ENCODE measurements around the gene SFTPB.

- TF ChIP-seq ZNF530 (tag by site-specific recombination; IDR thresholded peaks at IDR 0.05; ENCODE audit: low read depth): no peak
- no peak for TF ChIP-seq ZNF274 (IDR thresholded peaks at IDR 0.05; ENCODE audit: low read length)
- TF ChIP-seq ZNF274 (tag by site-specific recombination; IDR thresholded peaks at IDR 0.05; ENCODE audit: borderline replicate concordance): no peak
- TF ChIP-seq ZNF23 (tag by site-specific recombination; IDR thresholded peaks at IDR 0.05; ENCODE audit: borderline replicate concordance): no peak
- no peak for TF ChIP-seq CTCF (tag by site-specific recombination; IDR thresholded peaks at IDR 0.05)
- TF ChIP-seq ZSCAN5A (tag by site-specific recombination; IDR thresholded peaks at IDR 0.05): no peak
Measured at GRCh38 chr2:85628658-85629057, 39.3 kb downstream of the SFTPB start.
